K562 (cell line): Measurements from ENCODE around the gene CEP135. TPM values are rescaled to one million over a fixed set of nuclear protein-coding genes. Genes with fewer than 3 reads are reported as not detected.

Experiments
- BCLAF1 ChIP-seq, 2 experiments: fragments of 450-650 bp in 1 of 2; IDR thresholded peaks; 2 replicates each; pipeline ENCODE4 v1.6.1; 2011 to 2017; ENCODE audit warnings: low read depth in 2 of 2, antibody characterized with exemption in 1 of 2, borderline replicate concordance in 1 of 2, low read length in 1 of 2, mild to moderate bottlenecking in 1 of 2, mixed read lengths in 1 of 2; ENCODE audit not compliant: control insufficient read depth in 1 of 2
- E2F8 ChIP-seq: fragments of 450-650 bp; IDR thresholded peaks from 2 replicates; pipeline ENCODE4 v1.7.1; 2018; ENCODE audit warnings: mild to moderate bottlenecking, low read depth; ENCODE audit not compliant: partially characterized antibody
- NFATC3 ChIP-seq: fragments of 450-650 bp; IDR thresholded peaks from 2 replicates; pipeline ENCODE4 v1.6.1; 2017; ENCODE audit warnings: mild to moderate bottlenecking
- RAD21 ChIP-seq, 2 experiments: fragments of 250-450 bp in 1 of 2; fragments of 450-650 bp in 1 of 2; sonication (Bioruptor Pico) in 1 of 2; formaldehyde crosslinking in 1 of 2; IDR thresholded peaks in 1 of 2; conservative IDR thresholded peaks in 1 of 2; 2 replicates each; pipeline versions ENCODE4 v1.4.0 to v1.8.0; 2020 to 2022; ENCODE audit warnings: mild to moderate bottlenecking in 2 of 2, moderate library complexity in 1 of 2
- ZMIZ1 ChIP-seq, 2 experiments: fragments of 150-350 bp in 1 of 2; IDR thresholded peaks; 2 replicates each; pipeline ENCODE4 v1.6.1; 2012 to 2016; ENCODE audit warnings: low read depth in 2 of 2, low read length in 2 of 2, mild to moderate bottlenecking in 1 of 2, moderate library complexity in 1 of 2
- ZNF146 ChIP-seq: IDR thresholded peaks from one replicate; pipeline ENCODE4 v1.6.1; 2018; ENCODE audit warnings: missing compliant biosample characterization; ENCODE audit not compliant: unreplicated experiment
- ZNF583 ChIP-seq: fragments of 250-450 bp; sonication (Bioruptor Pico); IDR thresholded peaks from 2 replicates; pipeline ENCODE4 v1.4.0; 2020
- polyA plus RNA-seq, 8 experiments: library from polyadenylated mRNA; depleted of rRNA in 4 of 8; stranded (reverse) in 5 of 8; unstranded in 3 of 8; fragments of >200 nt; fragmentation: Nextera tagmentation in 2 of 8; fragmentation: Illumina TruSeq in 1 of 8; extraction: Ambion mirVana in 2 of 8; extraction: Trizol in 1 of 8; gene quantifications; 2 replicates each; pipeline versions ENCODE4 v1.2.1 to v1.2.3, GENCODE V29; 2011 to 2014; ENCODE audit warnings: inconsistent platforms in 1 of 8, missing spikeins in 1 of 8
- total RNA-seq, 7 experiments: library from RNA; depleted of rRNA in 6 of 7; stranded (reverse); fragments of >200 nt in 6 of 7; fragmentation: Illumina TruSeq in 2 of 7; extraction: Trizol in 2 of 7; gene quantifications; 2 replicates each; pipeline versions ENCODE4 v1.2.1 to v1.2.3, GENCODE V29; 2011 to 2021; ENCODE audit warnings: low replicate concordance in 1 of 7
- TF ChIP-seq, protein P1 (sequence below): sonication (generic); formaldehyde crosslinking; IDR thresholded peaks from 2 replicates; pipeline ENCODE4 v1.8.0; 2023; ENCODE audit warnings: mild to moderate bottlenecking, missing genetic modification reagents
- TF ChIP-seq, protein P2 (sequence below): fragments of 250-450 bp; sonication (Bioruptor Pico); IDR thresholded peaks from 2 replicates; pipeline ENCODE4 v1.4.0; 2020; ENCODE audit warnings: mild to moderate bottlenecking

Gene CEP135
- total and polyA plus RNA-seq, 9 of the 15 experiments (the other 6 are each of a cell fraction or from before 2014, with no cell fraction given), result 3.1 to 18.9 (median 15.3) TPM

GRCh38 chr4:55948726-55949481 lies at the start of gene CEP135 (continued):
- TF ChIP-seq BCLAF1 (IDR thresholded peaks at IDR 0.05; ENCODE audit: borderline replicate concordance in 1 of 2, control insufficient read depth in 1 of 2, low read depth in 2 of 2, low read length in 1 of 2) (0 out of 4 replicates have a peak, but pooled peaks of 1 of the 2 experiments have one; percentile 36), ZNF146 (CRISPR knock-in tag) (no peak), RAD21 (CRISPR knock-in tag; conservative IDR thresholded peaks at IDR 0.05 in 1 of 2, IDR thresholded peaks at IDR 0.05 in 1 of 2) (peak; percentile 65 to 68), NFATC3 (no peak), ZNF583 (peak; percentile 14; the same call in 1 of the 2 replicates), E2F8 (peak; percentile 77), ZMIZ1 (IDR thresholded peaks at IDR 0.05; ENCODE audit: low read depth in 2 of 2, low read length in 2 of 2) (peak in 1 of 2 experiments; percentile 48; a peak in 1 of 4 replicates)
- TF ChIP-seq, protein P1, sequence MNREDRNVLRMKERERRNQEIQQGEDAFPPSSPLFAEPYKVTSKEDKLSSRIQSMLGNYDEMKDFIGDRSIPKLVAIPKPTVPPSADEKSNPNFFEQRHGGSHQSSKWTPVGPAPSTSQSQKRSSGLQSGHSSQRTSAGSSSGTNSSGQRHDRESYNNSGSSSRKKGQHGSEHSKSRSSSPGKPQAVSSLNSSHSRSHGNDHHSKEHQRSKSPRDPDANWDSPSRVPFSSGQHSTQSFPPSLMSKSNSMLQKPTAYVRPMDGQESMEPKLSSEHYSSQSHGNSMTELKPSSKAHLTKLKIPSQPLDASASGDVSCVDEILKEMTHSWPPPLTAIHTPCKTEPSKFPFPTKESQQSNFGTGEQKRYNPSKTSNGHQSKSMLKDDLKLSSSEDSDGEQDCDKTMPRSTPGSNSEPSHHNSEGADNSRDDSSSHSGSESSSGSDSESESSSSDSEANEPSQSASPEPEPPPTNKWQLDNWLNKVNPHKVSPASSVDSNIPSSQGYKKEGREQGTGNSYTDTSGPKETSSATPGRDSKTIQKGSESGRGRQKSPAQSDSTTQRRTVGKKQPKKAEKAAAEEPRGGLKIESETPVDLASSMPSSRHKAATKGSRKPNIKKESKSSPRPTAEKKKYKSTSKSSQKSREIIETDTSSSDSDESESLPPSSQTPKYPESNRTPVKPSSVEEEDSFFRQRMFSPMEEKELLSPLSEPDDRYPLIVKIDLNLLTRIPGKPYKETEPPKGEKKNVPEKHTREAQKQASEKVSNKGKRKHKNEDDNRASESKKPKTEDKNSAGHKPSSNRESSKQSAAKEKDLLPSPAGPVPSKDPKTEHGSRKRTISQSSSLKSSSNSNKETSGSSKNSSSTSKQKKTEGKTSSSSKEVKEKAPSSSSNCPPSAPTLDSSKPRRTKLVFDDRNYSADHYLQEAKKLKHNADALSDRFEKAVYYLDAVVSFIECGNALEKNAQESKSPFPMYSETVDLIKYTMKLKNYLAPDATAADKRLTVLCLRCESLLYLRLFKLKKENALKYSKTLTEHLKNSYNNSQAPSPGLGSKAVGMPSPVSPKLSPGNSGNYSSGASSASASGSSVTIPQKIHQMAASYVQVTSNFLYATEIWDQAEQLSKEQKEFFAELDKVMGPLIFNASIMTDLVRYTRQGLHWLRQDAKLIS (CRISPR knock-in tag), result peak; percentile 93
- TF ChIP-seq, protein P2, sequence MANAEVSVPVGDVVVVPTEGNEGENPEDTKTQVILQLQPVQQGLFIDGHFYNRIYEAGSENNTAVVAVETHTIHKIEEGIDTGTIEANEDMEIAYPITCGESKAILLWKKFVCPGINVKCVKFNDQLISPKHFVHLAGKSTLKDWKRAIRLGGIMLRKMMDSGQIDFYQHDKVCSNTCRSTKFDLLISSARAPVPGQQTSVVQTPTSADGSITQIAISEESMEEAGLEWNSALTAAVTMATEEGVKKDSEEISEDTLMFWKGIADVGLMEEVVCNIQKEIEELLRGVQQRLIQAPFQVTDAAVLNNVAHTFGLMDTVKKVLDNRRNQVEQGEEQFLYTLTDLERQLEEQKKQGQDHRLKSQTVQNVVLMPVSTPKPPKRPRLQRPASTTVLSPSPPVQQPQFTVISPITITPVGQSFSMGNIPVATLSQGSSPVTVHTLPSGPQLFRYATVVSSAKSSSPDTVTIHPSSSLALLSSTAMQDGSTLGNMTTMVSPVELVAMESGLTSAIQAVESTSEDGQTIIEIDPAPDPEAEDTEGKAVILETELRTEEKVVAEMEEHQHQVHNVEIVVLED (CRISPR knock-in tag), result peak; percentile 66
